HepG2 (cell line): Measurements from ENCODE around the gene CITED2. TPM values are rescaled to one million over a fixed set of nuclear protein-coding genes. Genes with fewer than 3 reads are reported as not detected.

Experiments used
- AKAP8 ChIP-seq: sonication (generic); formaldehyde crosslinking; IDR thresholded peaks from 2 replicates; pipeline ENCODE4 v1.5.1; 2020; ENCODE audit warnings: mild to moderate bottlenecking, missing genetic modification reagents
- CEBPG ChIP-seq: IDR thresholded peaks from 2 replicates; pipeline ENCODE4 v1.6.1; 2016
- EZH2 ChIP-seq: conservative IDR thresholded peaks from 2 replicates; pipeline ENCODE4 v1.6.1; 2012; ENCODE audit warnings: mild to moderate bottlenecking, low read depth, low read length, moderate library complexity
- HOMEZ ChIP-seq: IDR thresholded peaks from 2 replicates; pipeline ENCODE4 v1.6.1; 2016; ENCODE audit warnings: low read depth
- KDM6A ChIP-seq: IDR thresholded peaks from 2 replicates; pipeline ENCODE4 v1.6.1; 2016; ENCODE audit warnings: low read depth
- KMT2A ChIP-seq: sonication (generic); formaldehyde crosslinking; IDR thresholded peaks from 2 replicates; pipeline ENCODE4 v1.4.0; 2020; ENCODE audit warnings: missing genetic modification reagents
- MIER2 ChIP-seq: IDR thresholded peaks from 2 replicates; pipeline ENCODE4 v1.6.1; 2016; ENCODE audit warnings: missing biosample characterization, missing genetic modification reagents
- NFE2 ChIP-seq: sonication (generic); formaldehyde crosslinking; IDR thresholded peaks from 2 replicates; pipeline ENCODE4 v1.4.0; 2020; ENCODE audit warnings: missing genetic modification reagents
- PHF5A ChIP-seq: IDR thresholded peaks from one replicate; pipeline ENCODE4 v1.6.1; 2018; ENCODE audit warnings: low read depth, missing genetic modification reagents; ENCODE audit not compliant: unreplicated experiment
- POLR2G ChIP-seq: fragments of 200-400 bp; formaldehyde crosslinking; IDR thresholded peaks from 2 replicates; pipeline ENCODE4 v1.6.1; 2018; ENCODE audit warnings: mild to moderate bottlenecking, low read depth, low read length, moderate library complexity
- PRDM15 ChIP-seq: sonication (generic); formaldehyde crosslinking; IDR thresholded peaks from 2 replicates; pipeline ENCODE4 v1.4.0; 2020; ENCODE audit warnings: missing genetic modification reagents
- SRSF4 ChIP-seq: fragments of 200-400 bp; formaldehyde crosslinking; IDR thresholded peaks from one replicate; pipeline ENCODE4 v1.6.1; 2018; ENCODE audit warnings: mild to moderate bottlenecking, low read depth, low read length, moderate library complexity; ENCODE audit not compliant: poor library complexity, severe bottlenecking
- TBX2 ChIP-seq: sonication (generic); formaldehyde crosslinking; IDR thresholded peaks from 2 replicates; pipeline ENCODE4 v1.5.0; 2020; ENCODE audit warnings: missing genetic modification reagents, mild to moderate bottlenecking, borderline replicate concordance
- TEAD3 ChIP-seq: optimal IDR thresholded peaks from 2 replicates; pipeline ENCODE3; 2016; ENCODE audit warnings: borderline replicate concordance
- TGIF2 ChIP-seq: IDR thresholded peaks from 2 replicates; pipeline ENCODE4 v1.6.1; 2016; ENCODE audit warnings: control low read depth, missing compliant biosample characterization
- YEATS4 ChIP-seq: sonication (generic); formaldehyde crosslinking; IDR thresholded peaks from 2 replicates; pipeline ENCODE4 v1.4.0; 2020; ENCODE audit warnings: missing genetic modification reagents, borderline replicate concordance
- ZBTB33 ChIP-seq: sonication (generic); formaldehyde crosslinking; IDR thresholded peaks from 2 replicates; pipeline ENCODE4 v1.4.0; 2020; ENCODE audit warnings: missing genetic modification reagents
- ZNF550 ChIP-seq: sonication (generic); formaldehyde crosslinking; IDR thresholded peaks from 2 replicates; pipeline ENCODE4 v1.4.0; 2020; ENCODE audit warnings: mild to moderate bottlenecking, missing genetic modification reagents, borderline replicate concordance
- ZNF674 ChIP-seq: sonication (generic); formaldehyde crosslinking; IDR thresholded peaks from 2 replicates; pipeline ENCODE4 v1.5.0; 2020; ENCODE audit warnings: low read depth, mild to moderate bottlenecking, missing genetic modification reagents
- ZNF709 ChIP-seq: sonication (generic); formaldehyde crosslinking; IDR thresholded peaks from 2 replicates; pipeline ENCODE4 v1.5.0; 2020; ENCODE audit warnings: mild to moderate bottlenecking, missing genetic modification reagents
- ZNF713 ChIP-seq: sonication (generic); formaldehyde crosslinking; IDR thresholded peaks from 2 replicates; pipeline ENCODE4 v1.4.0; 2020; ENCODE audit warnings: mild to moderate bottlenecking, missing genetic modification reagents
- ZNF773 ChIP-seq: sonication (generic); formaldehyde crosslinking; IDR thresholded peaks from 2 replicates; pipeline ENCODE4 v1.4.0; 2020; ENCODE audit warnings: missing genetic modification reagents, borderline replicate concordance
- ZNF788 ChIP-seq: sonication (generic); formaldehyde crosslinking; IDR thresholded peaks from 2 replicates; pipeline ENCODE4 v1.5.0; 2020; ENCODE audit warnings: mild to moderate bottlenecking, missing genetic modification reagents, borderline replicate concordance
- polyA plus RNA-seq, 8 experiments: library from polyadenylated mRNA; depleted of rRNA in 3 of 8; stranded (reverse) in 7 of 8; unstranded in 1 of 8; fragments of >200 nt; fragmentation: Illumina TruSeq in 4 of 8; extraction: Trizol in 4 of 8; gene quantifications; 2 replicates each; pipeline versions ENCODE4 v1.2.1 to v1.2.3, GENCODE V29; 2011 to 2016; ENCODE audit warnings: low read depth in 4 of 8, missing spikeins in 1 of 8, mixed read lengths in 1 of 8; ENCODE audit not compliant: insufficient read depth in 1 of 8
- total RNA-seq, 5 experiments: library from RNA; depleted of rRNA; stranded (reverse); fragments of >200 nt; fragmentation: Illumina TruSeq; extraction: Trizol; gene quantifications; 2 replicates each; pipeline ENCODE4 v1.2.3, GENCODE V29; 2016; ENCODE audit warnings: low read depth in 1 of 5
- TF ChIP-seq, protein P1 (sequence below): sonication (generic); formaldehyde crosslinking; IDR thresholded peaks from 2 replicates; pipeline ENCODE4 v1.8.0; 2022; ENCODE audit warnings: mild to moderate bottlenecking, missing genetic modification reagents, moderate library complexity

Gene CITED2
- total and polyA plus RNA-seq, 2 of the 13 experiments (the other 11 are each of a cell fraction or from before 2014, with no cell fraction given): 17.6 to 57.2 TPM

DNA sequence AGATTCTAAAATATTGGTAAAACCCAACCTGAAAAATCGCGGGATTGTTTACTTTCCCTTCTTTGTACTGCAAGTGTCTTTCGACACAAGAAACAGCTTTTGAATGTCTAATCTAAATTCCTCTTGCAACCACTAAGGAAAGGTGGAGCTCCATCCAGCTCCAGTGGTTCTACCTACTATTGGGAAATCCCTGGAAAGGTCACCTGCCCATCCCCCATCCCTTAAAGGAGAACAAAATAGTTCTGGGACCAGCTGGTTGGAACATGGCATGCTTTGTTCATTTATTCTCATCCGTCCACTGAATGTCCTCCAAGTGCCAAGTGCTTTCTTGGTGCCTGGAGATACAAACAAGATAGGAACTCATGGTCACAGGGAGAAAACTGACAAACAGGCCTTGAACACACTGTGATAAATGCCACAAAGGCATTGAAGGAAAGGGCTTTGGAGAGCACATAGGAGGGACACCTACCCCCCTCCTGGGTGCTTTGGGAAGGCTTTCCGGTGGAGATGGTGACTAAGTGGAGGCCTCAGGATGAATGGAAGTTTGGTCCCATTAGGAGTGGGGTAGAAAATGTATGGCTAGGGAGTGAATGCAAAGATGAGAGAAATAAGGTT, 2.3 kb upstream of the CITED2 start (continued):
- no peak for TF ChIP-seq ZNF788 (CRISPR knock-in tag)
- no peak for TF ChIP-seq ZBTB33 (CRISPR knock-in tag)
- TF ChIP-seq PRDM15 (CRISPR knock-in tag): peak; percentile 82
- no peak for TF ChIP-seq ZNF709 (CRISPR knock-in tag)
- no peak for TF ChIP-seq TBX2
- TF ChIP-seq YEATS4 (CRISPR knock-in tag): 0 out of 2 replicates have a peak, but pooled peaks have one; percentile 3
- no peak for TF ChIP-seq ZNF674 (CRISPR knock-in tag)
- 0 out of 2 replicates have a peak, but pooled peaks have one; percentile 25 for TF ChIP-seq TGIF2 (CRISPR knock-in tag)
- peak; percentile 36; the same call in 1 of the 2 replicates for TF ChIP-seq HOMEZ (CRISPR knock-in tag)
- no peak for TF ChIP-seq SRSF4
- TF ChIP-seq TEAD3: peak; percentile 53
- no peak for TF ChIP-seq ZNF550
- no peak for TF ChIP-seq ZNF773 (CRISPR knock-in tag)
- TF ChIP-seq KDM6A (CRISPR knock-in tag): peak; percentile 27; the same call in 1 of the 2 replicates
- no peak for TF ChIP-seq AKAP8 (CRISPR knock-in tag)
- no peak for TF ChIP-seq EZH2
- peak; percentile 71 for TF ChIP-seq KMT2A (CRISPR knock-in tag)
- TF ChIP-seq, protein P1, sequence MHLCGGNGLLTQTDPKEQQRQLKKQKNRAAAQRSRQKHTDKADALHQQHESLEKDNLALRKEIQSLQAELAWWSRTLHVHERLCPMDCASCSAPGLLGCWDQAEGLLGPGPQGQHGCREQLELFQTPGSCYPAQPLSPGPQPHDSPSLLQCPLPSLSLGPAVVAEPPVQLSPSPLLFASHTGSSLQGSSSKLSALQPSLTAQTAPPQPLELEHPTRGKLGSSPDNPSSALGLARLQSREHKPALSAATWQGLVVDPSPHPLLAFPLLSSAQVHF: no peak
- TF ChIP-seq NFE2 (CRISPR knock-in tag): no peak
- TF ChIP-seq CEBPG (CRISPR knock-in tag): peak; percentile 91
- no peak for TF ChIP-seq ZNF713 (CRISPR knock-in tag)
- no peak for TF ChIP-seq POLR2G
- TF ChIP-seq PHF5A (CRISPR knock-in tag): no peak
- TF ChIP-seq MIER2 (CRISPR knock-in tag): no peak
